ENCODE measurements around the gene CHMP1A. TPM values are rescaled to one million over a fixed set of nuclear protein-coding genes. Genes with fewer than 3 reads are reported as not detected.
"Not testable (repeated sequence)": the region's sequence is repeated elsewhere in the genome, so short reads cannot be mapped to it uniquely, and the experiment has no call there.

CHMP1A gene
- total RNA-seq, 1 donor, result 110 TPM

DNA sequence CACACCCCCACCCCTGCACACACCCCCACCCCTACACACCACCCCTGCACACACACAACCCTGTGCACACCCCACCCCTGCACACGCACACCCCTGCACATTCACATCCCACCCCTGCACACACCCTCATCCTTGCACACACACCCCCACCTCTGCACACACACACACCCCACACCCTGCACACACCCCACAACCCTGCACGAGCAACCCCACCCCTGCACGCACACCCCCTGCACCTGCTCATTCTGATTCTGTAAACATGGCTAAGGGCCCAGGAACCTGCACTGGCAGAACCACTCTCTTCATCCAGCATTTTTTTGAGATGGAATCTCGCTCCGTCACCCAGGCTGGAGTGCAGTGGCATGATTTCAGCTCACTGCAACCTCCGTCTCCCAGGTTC is 18.1 kb downstream of the CHMP1A start:
- no peak overlapping the region for H3K27ac ChIP-seq (ENCODE audit: low read depth, low read length)
- no peak overlapping the region for H3K4me2 ChIP-seq (ENCODE audit: insufficient read depth, low read length)

GRCh38 chr16:89638455-89638854 is 19.1 kb downstream of the CHMP1A start:
- Histone ChIP-seq H3K4me3 (ENCODE audit: insufficient read depth, low read length) (no peak overlapping the region), H3K4me1 (ENCODE audit: insufficient read depth, low read length) (peaks cover 11% of the 10 kb centered on the region), H3K4me2 (ENCODE audit: insufficient read depth, low read length) (no peak overlapping the region), H3K27ac (ENCODE audit: low read depth, low read length) (no peak overlapping the region), H3K36me3 (ENCODE audit: insufficient read depth, low read length) (no peaks in the 10 kb centered on the region), H3K27me3 (ENCODE audit: insufficient read depth, low read length) (no peaks in the 10 kb centered on the region), H3K79me2 (ENCODE audit: insufficient read depth, low read length) (no peaks in the 10 kb centered on the region), H3K9me3 (ENCODE audit: low read depth, low read length) (no peaks in the 10 kb centered on the region), H2AFZ (ENCODE audit: low read length) (no peak overlapping the region), H4K20me1 (ENCODE audit: insufficient read depth, low read length) (peaks cover 3% of the 10 kb centered on the region)
- TF ChIP-seq, protein P1, sequence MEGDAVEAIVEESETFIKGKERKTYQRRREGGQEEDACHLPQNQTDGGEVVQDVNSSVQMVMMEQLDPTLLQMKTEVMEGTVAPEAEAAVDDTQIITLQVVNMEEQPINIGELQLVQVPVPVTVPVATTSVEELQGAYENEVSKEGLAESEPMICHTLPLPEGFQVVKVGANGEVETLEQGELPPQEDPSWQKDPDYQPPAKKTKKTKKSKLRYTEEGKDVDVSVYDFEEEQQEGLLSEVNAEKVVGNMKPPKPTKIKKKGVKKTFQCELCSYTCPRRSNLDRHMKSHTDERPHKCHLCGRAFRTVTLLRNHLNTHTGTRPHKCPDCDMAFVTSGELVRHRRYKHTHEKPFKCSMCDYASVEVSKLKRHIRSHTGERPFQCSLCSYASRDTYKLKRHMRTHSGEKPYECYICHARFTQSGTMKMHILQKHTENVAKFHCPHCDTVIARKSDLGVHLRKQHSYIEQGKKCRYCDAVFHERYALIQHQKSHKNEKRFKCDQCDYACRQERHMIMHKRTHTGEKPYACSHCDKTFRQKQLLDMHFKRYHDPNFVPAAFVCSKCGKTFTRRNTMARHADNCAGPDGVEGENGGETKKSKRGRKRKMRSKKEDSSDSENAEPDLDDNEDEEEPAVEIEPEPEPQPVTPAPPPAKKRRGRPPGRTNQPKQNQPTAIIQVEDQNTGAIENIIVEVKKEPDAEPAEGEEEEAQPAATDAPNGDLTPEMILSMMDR (IDR thresholded peaks at IDR 0.05; ENCODE audit: extremely low read depth, low read depth, low read length), result no peak
- no peak for DNase-seq (ENCODE audit: insufficient read length, low spot score, missing footprints)

More for the DNA sequence above, 18.1 kb downstream of the CHMP1A start:
- Histone ChIP-seq H3K79me2 (ENCODE audit: insufficient read depth, low read length) (no peaks in the 10 kb centered on the region), H3K4me1 (ENCODE audit: insufficient read depth, low read length) (peaks cover 7% of the 10 kb centered on the region), H3K36me3 (ENCODE audit: insufficient read depth, low read length) (no peaks in the 10 kb centered on the region), H3K4me3 (ENCODE audit: insufficient read depth, low read length) (no peak overlapping the region), H4K20me1 (ENCODE audit: insufficient read depth, low read length) (no peaks in the 10 kb centered on the region), H2AFZ (ENCODE audit: low read length) (no peak overlapping the region), H3K27me3 (ENCODE audit: insufficient read depth, low read length) (no peaks in the 10 kb centered on the region), H3K9me3 (ENCODE audit: low read depth, low read length) (no peaks in the 10 kb centered on the region)
- DNase-seq (ENCODE audit: insufficient read length, low spot score, missing footprints), result no peak
- TF ChIP-seq, protein P1 (IDR thresholded peaks at IDR 0.05; ENCODE audit: extremely low read depth, low read depth, low read length), result no peak

DNA sequence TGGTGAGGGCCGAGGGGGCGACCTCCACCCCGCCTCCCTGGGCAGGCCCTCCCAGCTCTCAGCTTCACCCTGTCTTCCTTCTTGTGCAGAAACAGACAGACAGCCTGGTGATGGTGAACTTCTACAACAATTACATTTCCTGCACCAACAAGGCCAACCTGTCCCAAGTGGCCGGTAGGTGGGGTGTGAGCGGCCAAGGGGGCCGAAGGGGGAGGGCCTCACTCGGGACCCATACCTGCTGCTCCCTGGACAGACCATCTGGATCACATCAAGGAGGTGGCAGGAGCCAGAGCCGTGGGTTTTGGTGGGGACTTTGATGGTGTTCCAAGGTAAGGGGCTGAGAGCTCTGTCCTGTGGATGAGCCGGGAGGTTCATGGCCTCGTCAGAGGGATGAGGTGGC is 20.1 kb downstream of the CHMP1A start:
- Histone ChIP-seq H3K4me2 (ENCODE audit: insufficient read depth, low read length) (no peak overlapping the region), H3K4me1 (ENCODE audit: insufficient read depth, low read length) (peaks cover 21% of the 10 kb centered on the region), H3K9me3 (ENCODE audit: low read depth, low read length) (no peaks in the 10 kb centered on the region), H4K20me1 (ENCODE audit: insufficient read depth, low read length) (peaks cover 3% of the 10 kb centered on the region), H3K4me3 (ENCODE audit: insufficient read depth, low read length) (no peak overlapping the region), H3K79me2 (ENCODE audit: insufficient read depth, low read length) (no peaks in the 10 kb centered on the region), H2AFZ (ENCODE audit: low read length) (no peak overlapping the region), H3K27me3 (ENCODE audit: insufficient read depth, low read length) (no peaks in the 10 kb centered on the region), H3K36me3 (ENCODE audit: insufficient read depth, low read length) (no peaks in the 10 kb centered on the region), H3K27ac (ENCODE audit: low read depth, low read length) (no peak overlapping the region)
- TF ChIP-seq, protein P1 (IDR thresholded peaks at IDR 0.05; ENCODE audit: extremely low read depth, low read depth, low read length), result no peak
- no peak for DNase-seq (ENCODE audit: insufficient read length, low spot score, missing footprints)

GRCh38 chr16:89636663-89637062 is 20.8 kb downstream of the CHMP1A start:
- TF ChIP-seq, protein P1 (IDR thresholded peaks at IDR 0.05; ENCODE audit: extremely low read depth, low read depth, low read length), result no peak
- no peak for DNase-seq (ENCODE audit: insufficient read length, low spot score, missing footprints)

DNA sequence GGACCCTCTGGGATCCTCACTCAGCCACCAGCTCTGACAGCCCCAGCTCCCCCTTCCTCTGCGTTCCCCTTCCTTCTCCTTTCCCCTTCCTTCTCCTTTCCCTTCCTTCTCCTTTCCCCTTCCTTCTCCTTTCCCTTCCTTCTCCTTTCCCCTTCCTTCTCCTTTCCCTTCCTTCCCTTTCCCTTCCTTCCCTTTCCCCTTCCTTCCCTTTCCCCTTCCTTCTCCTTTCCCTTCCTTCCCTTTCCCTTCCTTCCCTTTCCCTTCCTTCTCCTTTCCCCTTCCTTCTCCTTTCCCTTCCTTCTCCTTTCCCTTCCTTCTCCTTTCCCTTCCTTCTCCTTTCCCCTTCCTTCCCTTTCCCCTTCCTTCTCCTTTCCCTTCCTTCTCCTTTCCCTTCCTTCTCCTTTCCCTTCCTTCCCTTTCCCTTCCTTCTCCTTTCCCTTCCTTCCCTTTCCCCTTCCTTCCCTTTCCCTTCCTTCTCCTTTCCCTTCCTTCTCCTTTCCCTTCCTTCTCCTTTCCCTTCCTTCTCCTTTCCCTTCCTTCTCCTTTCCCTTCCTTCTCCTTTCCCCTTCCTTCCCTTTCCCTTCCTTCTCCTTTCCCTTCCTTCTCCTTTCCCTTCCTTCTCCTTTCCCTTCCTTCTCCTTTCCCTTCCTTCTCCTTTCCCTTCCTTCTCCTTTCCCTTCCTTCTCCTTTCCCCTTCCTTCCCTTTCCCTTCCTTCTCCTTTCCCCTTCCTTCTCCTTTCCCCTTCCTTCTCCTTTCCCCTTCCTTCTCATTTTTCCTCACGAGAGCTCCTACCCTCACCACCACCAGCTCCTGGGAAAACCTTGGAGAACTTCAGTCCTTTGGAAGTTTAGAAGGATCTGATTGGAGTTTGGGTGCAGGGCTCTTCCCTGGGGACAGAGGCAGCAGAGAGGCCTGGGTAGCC is 22.8 kb downstream of the CHMP1A start:
- H3K27me3 ChIP-seq (ENCODE audit: insufficient read depth, low read length); H2AFZ ChIP-seq (ENCODE audit: low read length); H3K27ac ChIP-seq (ENCODE audit: low read depth, low read length); H3K4me3 ChIP-seq (ENCODE audit: insufficient read depth, low read length); H3K36me3 ChIP-seq (ENCODE audit: insufficient read depth, low read length); DNase-seq (ENCODE audit: insufficient read length, low spot score, missing footprints); H4K20me1 ChIP-seq (ENCODE audit: insufficient read depth, low read length); H3K9me3 ChIP-seq (ENCODE audit: low read depth, low read length); H3K79me2 ChIP-seq (ENCODE audit: insufficient read depth, low read length); H3K4me2 ChIP-seq (ENCODE audit: insufficient read depth, low read length): not testable (repeated sequence)
- H3K4me1 ChIP-seq (ENCODE audit: insufficient read depth, low read length), result peaks cover 16% of the 10 kb centered on the region

More at GRCh38 chr16:89636663-89637062, 20.8 kb downstream of the CHMP1A start:
- Histone ChIP-seq H2AFZ (ENCODE audit: low read length) (no peak overlapping the region), H3K36me3 (ENCODE audit: insufficient read depth, low read length) (no peaks in the 10 kb centered on the region), H3K27me3 (ENCODE audit: insufficient read depth, low read length) (no peaks in the 10 kb centered on the region), H3K4me1 (ENCODE audit: insufficient read depth, low read length) (peaks cover 23% of the 10 kb centered on the region), H4K20me1 (ENCODE audit: insufficient read depth, low read length) (peaks cover 3% of the 10 kb centered on the region), H3K9me3 (ENCODE audit: low read depth, low read length) (no peaks in the 10 kb centered on the region), H3K27ac (ENCODE audit: low read depth, low read length) (no peak overlapping the region), H3K4me3 (ENCODE audit: insufficient read depth, low read length) (no peak overlapping the region), H3K79me2 (ENCODE audit: insufficient read depth, low read length) (no peaks in the 10 kb centered on the region), H3K4me2 (ENCODE audit: insufficient read depth, low read length) (no peak overlapping the region)
